ENCODE results near the gene ZFP64.
A peak's percentile ranks its signal among the peaks of the same experiment; 100 is the strongest.

Gene ZFP64

GRCh38 chr20:52104546-52105441, 86.8 kb downstream of the ZFP64 start:
- no peaks in the 10 kb centered on the region for H4K20me1 ChIP-seq (ENCODE audit: control insufficient read depth, insufficient read depth, low read depth, low read length)
- H3K9me3 ChIP-seq (ENCODE audit: control insufficient read depth, insufficient read depth, low read length), result no peaks in the 10 kb centered on the region
- TF ChIP-seq CTCF (IDR thresholded peaks at IDR 0.05; ENCODE audit: low read depth, low read length, poor library complexity, severe bottlenecking) (no peak), EZH2phosphoT487 (IDR thresholded peaks at IDR 0.05; ENCODE audit: borderline replicate concordance, low read length) (no peak)
- no peak overlapping the region for H3K27ac ChIP-seq (ENCODE audit: low read depth, low read length)
- H3K4me3 ChIP-seq (ENCODE audit: low read length), result peak overlapping the region; percentile 60
- H3K79me2 ChIP-seq (ENCODE audit: control insufficient read depth, low read length), result no peaks in the 10 kb centered on the region
- peaks cover 15% of the 10 kb centered on the region for H3K27me3 ChIP-seq (ENCODE audit: control insufficient read depth, low read length)
- peaks cover 18% of the 10 kb centered on the region for H3K4me1 ChIP-seq (ENCODE audit: control insufficient read depth, low read length)
- no peaks in the 10 kb centered on the region for H3F3A ChIP-seq (ENCODE audit: control insufficient read depth, insufficient read depth)
- H3K9me2 ChIP-seq (replicated peaks; ENCODE audit: control insufficient read depth, low read length), result no peaks in the 10 kb centered on the region
- H3K36me3 ChIP-seq (ENCODE audit: control insufficient read depth, low read length), result no peaks in the 10 kb centered on the region
- peak overlapping the region; percentile 69 for H3K4me2 ChIP-seq (ENCODE audit: low read length)

GRCh38 chr20:52103913-52104545, 87.5 kb downstream of the ZFP64 start:
- Histone ChIP-seq H4K20me1 (ENCODE audit: control insufficient read depth, insufficient read depth, low read depth, low read length) (no peaks in the 10 kb centered on the region), H3K9me2 (replicated peaks; ENCODE audit: control insufficient read depth, low read length) (no peaks in the 10 kb centered on the region), H3K36me3 (ENCODE audit: control insufficient read depth, low read length) (no peaks in the 10 kb centered on the region), H3K4me3 (ENCODE audit: low read length) (peak overlapping the region; percentile 60), H3K27me3 (ENCODE audit: control insufficient read depth, low read length) (peaks cover 15% of the 10 kb centered on the region), H3K79me2 (ENCODE audit: control insufficient read depth, low read length) (no peaks in the 10 kb centered on the region), H3K9me3 (ENCODE audit: control insufficient read depth, insufficient read depth, low read length) (no peaks in the 10 kb centered on the region), H3K4me2 (ENCODE audit: low read length) (peak overlapping the region; percentile 69), H3K27ac (ENCODE audit: low read depth, low read length) (no peak overlapping the region), H3K4me1 (ENCODE audit: control insufficient read depth, low read length) (peaks cover 18% of the 10 kb centered on the region), H3F3A (ENCODE audit: control insufficient read depth, insufficient read depth) (no peaks in the 10 kb centered on the region)
- TF ChIP-seq EZH2phosphoT487 (IDR thresholded peaks at IDR 0.05; ENCODE audit: borderline replicate concordance, low read length) (no peak), CTCF (IDR thresholded peaks at IDR 0.05; ENCODE audit: low read depth, low read length, poor library complexity, severe bottlenecking) (no peak)

GRCh38 chr20:52103335-52103912, 88.2 kb downstream of the ZFP64 start:
- Histone ChIP-seq H3K4me1 (ENCODE audit: control insufficient read depth, low read length) (peaks cover 18% of the 10 kb centered on the region), H3K36me3 (ENCODE audit: control insufficient read depth, low read length) (no peaks in the 10 kb centered on the region), H3K9me3 (ENCODE audit: control insufficient read depth, insufficient read depth, low read length) (no peaks in the 10 kb centered on the region), H3K27me3 (ENCODE audit: control insufficient read depth, low read length) (peaks cover 15% of the 10 kb centered on the region), H3F3A (ENCODE audit: control insufficient read depth, insufficient read depth) (no peaks in the 10 kb centered on the region), H3K9me2 (replicated peaks; ENCODE audit: control insufficient read depth, low read length) (no peaks in the 10 kb centered on the region), H3K4me3 (ENCODE audit: low read length) (peak overlapping the region; percentile 60; the same call in 1 of the 2 replicates), H4K20me1 (ENCODE audit: control insufficient read depth, insufficient read depth, low read depth, low read length) (no peaks in the 10 kb centered on the region), H3K79me2 (ENCODE audit: control insufficient read depth, low read length) (no peaks in the 10 kb centered on the region), H3K27ac (ENCODE audit: low read depth, low read length) (no peak overlapping the region), H3K4me2 (ENCODE audit: low read length) (peak overlapping the region; percentile 69)
- TF ChIP-seq CTCF (IDR thresholded peaks at IDR 0.05; ENCODE audit: low read depth, low read length, poor library complexity, severe bottlenecking) (no peak), EZH2phosphoT487 (IDR thresholded peaks at IDR 0.05; ENCODE audit: borderline replicate concordance, low read length) (no peak)
